ENCODE data around the gene AGBL1. TPM values are rescaled to one million over a fixed set of nuclear protein-coding genes. Genes with fewer than 3 reads are reported as not detected.

AGBL1 gene
- polyA plus RNA-seq, 1 donor (not counting 4 experiments of a cell fraction or from before 2014, with no cell fraction given), result not detected

DNA sequence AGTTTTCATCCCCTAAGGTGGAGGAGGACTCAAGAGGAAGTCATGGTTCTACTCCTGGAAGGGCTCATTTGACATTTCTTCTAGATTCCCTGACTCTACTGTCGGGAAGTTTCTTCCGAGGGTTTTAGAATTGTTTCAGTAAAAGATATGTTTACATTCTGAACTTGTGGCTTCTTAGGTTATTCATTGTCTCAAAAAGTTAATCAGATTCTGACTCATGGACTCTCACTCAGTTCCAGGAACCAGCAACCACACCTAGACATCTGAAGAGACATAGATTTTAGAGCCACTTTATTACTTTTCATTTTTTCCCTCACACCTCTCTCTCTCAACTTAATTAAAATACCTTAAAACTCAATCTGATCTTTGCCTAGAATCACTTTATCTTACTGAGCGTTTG, 862.6 kb downstream of the AGBL1 start:
- FAIRE-seq, result no peak
- H3K4me3 ChIP-seq (ENCODE audit: control insufficient read depth in 2 of 3, extremely low read depth in 1 of 3, insufficient read depth in 2 of 3, low read depth in 1 of 3, low read length in 3 of 3), result no peak overlapping the region
- DNase-seq (ENCODE audit: low read depth, low spot score), result no peak

DNA sequence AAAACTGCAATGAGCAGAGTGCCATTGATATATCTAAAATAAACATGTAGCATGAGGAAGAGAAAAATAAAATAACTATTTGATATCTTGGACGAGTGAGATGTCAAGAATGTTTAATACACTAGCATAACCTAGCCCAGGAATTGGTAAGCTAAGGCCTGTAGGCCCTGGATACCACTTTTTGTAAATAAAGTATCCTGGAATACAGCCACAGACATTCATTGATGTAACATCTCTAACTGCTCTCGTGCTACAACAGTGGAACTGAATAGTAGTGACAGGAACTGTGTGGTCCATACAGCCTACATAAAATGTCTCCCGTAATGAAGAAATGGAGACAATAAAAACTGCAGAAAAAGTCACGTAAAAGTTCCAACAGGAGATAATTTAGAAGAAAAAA, 869.0 kb downstream of the AGBL1 start:
- no peaks in the 10 kb centered on the region for H3K4me1 ChIP-seq (ENCODE audit: control insufficient read depth, extremely low read depth, insufficient read depth, low read length)
- no peak overlapping the region for H3K27ac ChIP-seq (ENCODE audit: control insufficient read depth, insufficient read depth, low read length)
- FAIRE-seq (no peak), DNase-seq (ENCODE audit: low read depth, low spot score) (no peak)
- no peak overlapping the region for H2AFZ ChIP-seq (ENCODE audit: control insufficient read depth, low read length)
- H3K27me3 ChIP-seq (ENCODE audit: control insufficient read depth, extremely low read depth, insufficient read depth, low read length), result no peaks in the 10 kb centered on the region
- H3K4me3 ChIP-seq (ENCODE audit: control insufficient read depth in 2 of 3, extremely low read depth in 1 of 3, insufficient read depth in 2 of 3, low read depth in 1 of 3, low read length in 3 of 3), result no peak overlapping the region
- H3K79me2 ChIP-seq (ENCODE audit: control insufficient read depth, insufficient read depth, low read length), result no peaks in the 10 kb centered on the region
- H4K20me1 ChIP-seq (ENCODE audit: control insufficient read depth, extremely low read depth, insufficient read depth, low read length), result no peaks in the 10 kb centered on the region
- H3K4me2 ChIP-seq (ENCODE audit: control insufficient read depth, extremely low read depth, insufficient read depth, low read depth, low read length), result no peak overlapping the region
- H3K9me3 ChIP-seq (ENCODE audit: control insufficient read depth, low read depth, low read length), result no peaks in the 10 kb centered on the region
- H3K9me1 ChIP-seq (ENCODE audit: control insufficient read depth, extremely low read depth, insufficient read depth, low read length), result no peaks in the 10 kb centered on the region
- TF ChIP-seq, protein P1, sequence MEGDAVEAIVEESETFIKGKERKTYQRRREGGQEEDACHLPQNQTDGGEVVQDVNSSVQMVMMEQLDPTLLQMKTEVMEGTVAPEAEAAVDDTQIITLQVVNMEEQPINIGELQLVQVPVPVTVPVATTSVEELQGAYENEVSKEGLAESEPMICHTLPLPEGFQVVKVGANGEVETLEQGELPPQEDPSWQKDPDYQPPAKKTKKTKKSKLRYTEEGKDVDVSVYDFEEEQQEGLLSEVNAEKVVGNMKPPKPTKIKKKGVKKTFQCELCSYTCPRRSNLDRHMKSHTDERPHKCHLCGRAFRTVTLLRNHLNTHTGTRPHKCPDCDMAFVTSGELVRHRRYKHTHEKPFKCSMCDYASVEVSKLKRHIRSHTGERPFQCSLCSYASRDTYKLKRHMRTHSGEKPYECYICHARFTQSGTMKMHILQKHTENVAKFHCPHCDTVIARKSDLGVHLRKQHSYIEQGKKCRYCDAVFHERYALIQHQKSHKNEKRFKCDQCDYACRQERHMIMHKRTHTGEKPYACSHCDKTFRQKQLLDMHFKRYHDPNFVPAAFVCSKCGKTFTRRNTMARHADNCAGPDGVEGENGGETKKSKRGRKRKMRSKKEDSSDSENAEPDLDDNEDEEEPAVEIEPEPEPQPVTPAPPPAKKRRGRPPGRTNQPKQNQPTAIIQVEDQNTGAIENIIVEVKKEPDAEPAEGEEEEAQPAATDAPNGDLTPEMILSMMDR (optimal IDR thresholded peaks at IDR 0.05 in 1 of 3, IDR thresholded peaks at IDR 0.05 in 1 of 3, conservative IDR thresholded peaks at IDR 0.05 in 1 of 3; ENCODE audit: extremely low read depth in 1 of 3, insufficient read depth in 2 of 3, low read length in 3 of 3), result no peak
- no peak for TF ChIP-seq EZH2 (IDR thresholded peaks at IDR 0.05; ENCODE audit: low read length)
- H3K36me3 ChIP-seq (ENCODE audit: control insufficient read depth in 2 of 2, extremely low read depth in 1 of 2, insufficient read depth in 2 of 2, low read length in 2 of 2), result no peaks in the 10 kb centered on the region
- dilution Hi-C loops (cut with MboI; ENCODE audit: extremely low pct_ligation_motif_present, low sequenced_read_pairs), result no loop called here
- H3K9ac ChIP-seq (ENCODE audit: control insufficient read depth, extremely low read depth, insufficient read depth, low read length), result no peak overlapping the region

More for the DNA sequence above, 862.6 kb downstream of the AGBL1 start:
- Histone ChIP-seq H2AFZ (ENCODE audit: control insufficient read depth, low read length) (no peak overlapping the region), H3K9me3 (ENCODE audit: control insufficient read depth, low read depth, low read length) (no peaks in the 10 kb centered on the region), H3K27me3 (ENCODE audit: control insufficient read depth, extremely low read depth, insufficient read depth, low read length) (no peaks in the 10 kb centered on the region), H3K79me2 (ENCODE audit: control insufficient read depth, insufficient read depth, low read length) (no peaks in the 10 kb centered on the region), H3K4me1 (ENCODE audit: control insufficient read depth, extremely low read depth, insufficient read depth, low read length) (no peaks in the 10 kb centered on the region), H3K4me2 (ENCODE audit: control insufficient read depth, extremely low read depth, insufficient read depth, low read depth, low read length) (no peak overlapping the region), H3K9ac (ENCODE audit: control insufficient read depth, extremely low read depth, insufficient read depth, low read length) (no peak overlapping the region), H3K9me1 (ENCODE audit: control insufficient read depth, extremely low read depth, insufficient read depth, low read length) (no peaks in the 10 kb centered on the region), H4K20me1 (ENCODE audit: control insufficient read depth, extremely low read depth, insufficient read depth, low read length) (no peaks in the 10 kb centered on the region), H3K27ac (ENCODE audit: control insufficient read depth, insufficient read depth, low read length) (no peak overlapping the region), H3K36me3 (ENCODE audit: control insufficient read depth in 2 of 2, extremely low read depth in 1 of 2, insufficient read depth in 2 of 2, low read length in 2 of 2) (no peaks in the 10 kb centered on the region)
- no peak for TF ChIP-seq EZH2 (IDR thresholded peaks at IDR 0.05; ENCODE audit: low read length)
- dilution Hi-C loops (cut with MboI; ENCODE audit: extremely low pct_ligation_motif_present, low sequenced_read_pairs), result no loop called here

DNA sequence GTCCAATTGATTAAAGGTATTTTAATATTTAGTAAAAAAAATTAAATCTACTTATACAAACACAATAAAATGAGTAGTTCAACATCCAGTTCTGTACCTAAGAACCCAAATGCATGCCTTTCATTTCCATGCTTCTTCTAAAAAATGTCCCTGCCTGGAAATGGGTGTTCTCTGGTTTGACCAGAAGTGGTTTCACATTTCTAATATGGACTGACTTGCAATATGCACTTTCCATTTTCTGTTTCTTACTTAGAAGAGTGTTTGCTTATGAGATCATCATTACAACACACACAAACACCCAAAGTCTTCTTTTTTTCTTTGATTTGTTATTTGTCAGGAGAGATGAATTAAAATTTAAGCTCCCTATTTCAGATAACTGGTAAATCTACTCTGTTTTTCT, 879.6 kb downstream of the AGBL1 start:
- Histone ChIP-seq H3K4me3 (ENCODE audit: control insufficient read depth in 2 of 3, extremely low read depth in 1 of 3, insufficient read depth in 2 of 3, low read depth in 1 of 3, low read length in 3 of 3) (no peak overlapping the region), H3K4me1 (ENCODE audit: control insufficient read depth, extremely low read depth, insufficient read depth, low read length) (no peaks in the 10 kb centered on the region), H3K27me3 (ENCODE audit: control insufficient read depth, extremely low read depth, insufficient read depth, low read length) (no peaks in the 10 kb centered on the region), H2AFZ (ENCODE audit: control insufficient read depth, low read length) (no peak overlapping the region), H3K9ac (ENCODE audit: control insufficient read depth, extremely low read depth, insufficient read depth, low read length) (no peak overlapping the region), H4K20me1 (ENCODE audit: control insufficient read depth, extremely low read depth, insufficient read depth, low read length) (no peaks in the 10 kb centered on the region), H3K79me2 (ENCODE audit: control insufficient read depth, insufficient read depth, low read length) (no peaks in the 10 kb centered on the region), H3K27ac (ENCODE audit: control insufficient read depth, insufficient read depth, low read length) (no peak overlapping the region), H3K9me3 (ENCODE audit: control insufficient read depth, low read depth, low read length) (no peaks in the 10 kb centered on the region), H3K36me3 (ENCODE audit: control insufficient read depth in 2 of 2, extremely low read depth in 1 of 2, insufficient read depth in 2 of 2, low read length in 2 of 2) (no peaks in the 10 kb centered on the region), H3K4me2 (ENCODE audit: control insufficient read depth, extremely low read depth, insufficient read depth, low read depth, low read length) (no peak overlapping the region), H3K9me1 (ENCODE audit: control insufficient read depth, extremely low read depth, insufficient read depth, low read length) (no peaks in the 10 kb centered on the region)
- no peak for TF ChIP-seq EZH2 (IDR thresholded peaks at IDR 0.05; ENCODE audit: low read length)
- TF ChIP-seq, protein P1 (optimal IDR thresholded peaks at IDR 0.05 in 1 of 3, IDR thresholded peaks at IDR 0.05 in 1 of 3, conservative IDR thresholded peaks at IDR 0.05 in 1 of 3; ENCODE audit: extremely low read depth in 1 of 3, insufficient read depth in 2 of 3, low read length in 3 of 3), result no peak
- DNase-seq (ENCODE audit: low read depth, low spot score), result no peak
- dilution Hi-C loops (cut with MboI; ENCODE audit: extremely low pct_ligation_motif_present, low sequenced_read_pairs), result no loop called here
- no peak for FAIRE-seq
